Measurements from ENCODE around the gene B4GALT3.

B4GALT3 gene

DNA sequence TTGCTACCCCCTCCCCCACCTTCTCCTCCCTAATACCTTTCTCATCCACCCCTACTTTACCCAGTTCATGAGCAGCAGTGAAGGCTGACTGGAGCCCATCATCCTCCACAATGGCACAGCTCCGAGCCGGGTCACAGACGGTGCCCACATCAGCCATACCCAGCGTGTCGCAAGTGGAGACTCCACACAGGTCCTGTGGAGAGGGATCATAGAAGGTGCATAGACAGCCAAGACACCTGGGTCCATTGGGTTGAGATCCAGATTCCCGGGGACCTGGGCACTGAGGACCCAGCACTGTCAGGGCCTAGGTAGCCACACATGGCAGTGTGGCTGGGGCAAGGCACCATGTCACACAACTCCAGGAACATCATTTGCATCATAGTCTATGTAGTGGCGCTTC is 18.8 kb upstream of the B4GALT3 start:
- Histone ChIP-seq H3K4me1 (ENCODE audit: control insufficient read depth, insufficient read depth, low read length) (peaks cover 19% of the 10 kb centered on the region), H3K9me3 (ENCODE audit: control insufficient read depth, insufficient read depth, low read length) (no peaks in the 10 kb centered on the region), H3K4me3 (ENCODE audit: low read length) (no peak overlapping the region), H3K36me3 (ENCODE audit: control insufficient read depth, insufficient read depth, low read length) (peaks cover 21% of the 10 kb centered on the region; the same call in 1 of the 2 replicates), H3K27ac (ENCODE audit: low read length) (no peak overlapping the region), H3K27me3 (ENCODE audit: control insufficient read depth, insufficient read depth, low read length) (no peaks in the 10 kb centered on the region)
- WGBS (ENCODE audit: insufficient coverage, insufficient read length) = no CpG with 5 or more reads among the region's 7 CpGs
- DNase-seq (ENCODE audit: low read depth, low spot score) = no peak

- peaks cover 11% of the 10 kb centered on the region for H3K4me1 ChIP-seq (ENCODE audit: control insufficient read depth, insufficient read depth, low read length)
- H3K9me3 ChIP-seq (ENCODE audit: control insufficient read depth, insufficient read depth, low read length) = no peaks in the 10 kb centered on the region
- no peaks in the 10 kb centered on the region for H3K27me3 ChIP-seq (ENCODE audit: control insufficient read depth, insufficient read depth, low read length)
- peaks cover 25% of the 10 kb centered on the region; the same call in 1 of the 2 replicates for H3K36me3 ChIP-seq (ENCODE audit: control insufficient read depth, insufficient read depth, low read length)
- no peak for DNase-seq (ENCODE audit: low read depth, low spot score)
- no peak overlapping the region for H3K4me3 ChIP-seq (ENCODE audit: low read length)
- no peak overlapping the region for H3K27ac ChIP-seq (ENCODE audit: low read length)
- no CpG with 5 or more reads among the region's 4 CpGs for WGBS (ENCODE audit: insufficient coverage, insufficient read length)
Measured at GRCh38 chr1:161195171-161195570, 17.9 kb upstream of the B4GALT3 start.

- no peaks in the 10 kb centered on the region for H3K27me3 ChIP-seq (ENCODE audit: control insufficient read depth, insufficient read depth, low read length)
- H3K4me3 ChIP-seq (ENCODE audit: low read length) = no peak overlapping the region
- DNase-seq (ENCODE audit: low read depth, low spot score) = no peak
- no CpG with 5 or more reads among the region's 21 CpGs for WGBS (ENCODE audit: insufficient coverage, insufficient read length)
- H3K4me1 ChIP-seq (ENCODE audit: control insufficient read depth, insufficient read depth, low read length) = peaks cover 10% of the 10 kb centered on the region
- H3K9me3 ChIP-seq (ENCODE audit: control insufficient read depth, insufficient read depth, low read length) = no peaks in the 10 kb centered on the region
- H3K27ac ChIP-seq (ENCODE audit: low read length) = no peak overlapping the region
- peaks cover 25% of the 10 kb centered on the region; the same call in 1 of the 2 replicates for H3K36me3 ChIP-seq (ENCODE audit: control insufficient read depth, insufficient read depth, low read length)
Measured at GRCh38 chr1:161193561-161194235, 16.4 kb upstream of the B4GALT3 start.

DNA sequence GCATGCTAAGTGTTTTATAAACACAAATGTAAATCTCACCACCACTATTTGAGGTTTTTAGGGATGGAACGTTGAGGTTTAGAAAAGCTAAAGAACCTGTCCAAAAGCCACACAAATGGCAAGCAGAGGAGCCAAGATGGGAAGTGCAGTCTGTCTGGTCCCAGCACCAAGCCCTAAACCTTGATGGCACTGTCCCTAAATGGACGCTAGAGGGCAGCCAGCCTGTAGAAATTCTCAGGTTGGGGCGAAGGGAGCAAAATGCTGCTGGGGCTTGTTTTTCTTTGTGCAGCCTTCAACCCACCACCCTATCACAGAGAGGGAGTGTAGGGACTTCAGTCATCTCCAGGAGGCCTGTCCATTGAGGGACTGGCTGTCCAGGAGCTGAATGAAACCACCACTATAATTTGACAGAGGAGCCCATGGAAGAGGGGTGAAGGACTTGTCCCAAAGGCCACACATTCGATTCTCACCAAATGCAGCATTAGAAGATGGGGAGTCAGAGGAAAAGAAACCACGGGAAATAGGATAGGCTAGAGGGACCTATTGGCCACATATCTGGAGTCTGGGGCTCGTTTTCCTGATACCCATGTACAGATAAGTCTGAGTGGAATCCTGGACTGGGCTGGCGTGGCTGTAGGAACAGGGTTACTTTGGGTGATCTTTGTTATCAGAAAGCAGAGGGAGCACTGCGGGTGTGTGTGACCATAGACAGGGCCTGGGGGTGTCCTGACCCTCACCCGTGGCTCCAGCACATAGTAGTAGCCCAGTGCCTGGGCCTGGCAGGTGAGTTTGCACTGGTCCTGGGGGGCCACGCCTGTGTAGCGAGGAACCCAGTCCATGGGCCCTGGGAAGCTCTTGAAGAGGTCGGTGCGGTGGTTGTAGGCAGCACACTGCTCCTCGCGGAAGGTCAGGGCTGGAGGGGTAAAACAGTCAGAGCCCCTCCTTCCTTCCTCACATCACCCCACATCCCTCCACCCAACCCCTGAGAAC is 15.5 kb upstream of the B4GALT3 start:
- Histone ChIP-seq H3K36me3 (ENCODE audit: control insufficient read depth, insufficient read depth, low read length) (peaks cover 25% of the 10 kb centered on the region; the same call in 1 of the 2 replicates), H3K27ac (ENCODE audit: low read length) (no peak overlapping the region), H3K27me3 (ENCODE audit: control insufficient read depth, insufficient read depth, low read length) (no peaks in the 10 kb centered on the region), H3K9me3 (ENCODE audit: control insufficient read depth, insufficient read depth, low read length) (no peaks in the 10 kb centered on the region), H3K4me1 (ENCODE audit: control insufficient read depth, insufficient read depth, low read length) (peaks cover 8% of the 10 kb centered on the region), H3K4me3 (ENCODE audit: low read length) (no peak overlapping the region)
- no CpG with 5 or more reads among the region's 15 CpGs for WGBS (ENCODE audit: insufficient coverage, insufficient read length)
- DNase-seq (ENCODE audit: low read depth, low spot score) = no peak

DNA sequence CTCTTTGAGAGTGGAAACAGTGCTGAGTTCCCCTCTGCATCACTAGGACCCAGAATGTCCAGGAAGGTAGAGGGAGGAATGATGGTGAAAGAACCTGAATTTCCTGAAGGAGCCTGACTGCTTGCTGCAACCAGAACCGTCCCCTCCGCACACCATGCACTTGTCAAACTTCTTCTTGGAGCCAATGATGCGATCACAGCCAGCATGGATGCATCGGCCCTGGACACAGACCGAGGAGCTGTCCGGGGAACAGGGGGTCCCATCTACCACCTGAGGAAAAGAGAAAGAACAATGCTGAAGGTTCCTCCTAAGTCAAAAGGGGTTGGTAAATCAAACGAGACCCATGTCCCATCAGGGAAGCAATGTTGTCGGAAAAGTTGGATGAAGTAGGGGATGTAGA is 14.7 kb upstream of the B4GALT3 start:
- no peak for DNase-seq (ENCODE audit: low read depth, low spot score)
- Histone ChIP-seq H3K4me3 (ENCODE audit: low read length) (no peak overlapping the region), H3K4me1 (ENCODE audit: control insufficient read depth, insufficient read depth, low read length) (peaks cover 4% of the 10 kb centered on the region), H3K27ac (ENCODE audit: low read length) (no peak overlapping the region), H3K27me3 (ENCODE audit: control insufficient read depth, insufficient read depth, low read length) (no peaks in the 10 kb centered on the region), H3K9me3 (ENCODE audit: control insufficient read depth, insufficient read depth, low read length) (no peaks in the 10 kb centered on the region), H3K36me3 (ENCODE audit: control insufficient read depth, insufficient read depth, low read length) (peaks cover 25% of the 10 kb centered on the region; the same call in 1 of the 2 replicates)
- WGBS (ENCODE audit: insufficient coverage, insufficient read length) = no CpG with 5 or more reads among the region's 8 CpGs

- H3K36me3 ChIP-seq (ENCODE audit: control insufficient read depth, insufficient read depth, low read length) = peaks cover 25% of the 10 kb centered on the region; the same call in 1 of the 2 replicates
- H3K4me1 ChIP-seq (ENCODE audit: control insufficient read depth, insufficient read depth, low read length) = no peaks in the 10 kb centered on the region
- H3K4me3 ChIP-seq (ENCODE audit: low read length) = no peak overlapping the region
- no peaks in the 10 kb centered on the region for H3K27me3 ChIP-seq (ENCODE audit: control insufficient read depth, insufficient read depth, low read length)
- WGBS (ENCODE audit: insufficient coverage, insufficient read length) = no CpG with 5 or more reads among the region's 22 CpGs
- H3K9me3 ChIP-seq (ENCODE audit: control insufficient read depth, insufficient read depth, low read length) = no peaks in the 10 kb centered on the region
- H3K27ac ChIP-seq (ENCODE audit: low read length) = no peak overlapping the region
- no peak for DNase-seq (ENCODE audit: low read depth, low spot score)
Measured at GRCh38 chr1:161190962-161191521, 13.7 kb upstream of the B4GALT3 start.

DNA sequence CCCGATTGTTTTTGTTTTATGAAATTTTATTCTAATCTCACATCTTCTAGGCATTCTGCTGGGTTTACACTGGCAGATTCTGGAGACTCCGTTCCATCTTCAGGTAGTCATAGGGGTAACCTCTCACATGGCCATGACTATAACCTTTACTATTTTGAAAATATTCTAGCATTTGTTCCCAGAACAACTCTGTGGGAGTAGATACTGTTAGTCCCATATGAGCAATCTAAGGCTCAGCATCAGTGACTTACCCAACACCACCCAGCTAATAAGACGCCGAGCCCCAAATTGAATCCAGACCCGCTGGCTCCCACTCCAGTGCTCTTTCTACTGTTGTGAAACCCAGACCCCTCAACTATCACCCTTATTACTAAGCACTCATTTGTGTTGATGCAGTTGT is 11.7 kb upstream of the B4GALT3 start:
- Histone ChIP-seq H3K4me3 (ENCODE audit: low read length) (no peak overlapping the region), H3K36me3 (ENCODE audit: control insufficient read depth, insufficient read depth, low read length) (peaks cover 21% of the 10 kb centered on the region; the same call in 1 of the 2 replicates), H3K27ac (ENCODE audit: low read length) (no peak overlapping the region), H3K4me1 (ENCODE audit: control insufficient read depth, insufficient read depth, low read length) (no peaks in the 10 kb centered on the region), H3K9me3 (ENCODE audit: control insufficient read depth, insufficient read depth, low read length) (no peaks in the 10 kb centered on the region), H3K27me3 (ENCODE audit: control insufficient read depth, insufficient read depth, low read length) (no peaks in the 10 kb centered on the region)
- no peak for DNase-seq (ENCODE audit: low read depth, low spot score)
- WGBS (ENCODE audit: insufficient coverage, insufficient read length) = no CpG with 5 or more reads among the region's 5 CpGs

- no peaks in the 10 kb centered on the region for H3K9me3 ChIP-seq (ENCODE audit: control insufficient read depth, insufficient read depth, low read length)
- no peak for DNase-seq (ENCODE audit: low read depth, low spot score)
- peaks cover 16% of the 10 kb centered on the region; the same call in 1 of the 2 replicates for H3K36me3 ChIP-seq (ENCODE audit: control insufficient read depth, insufficient read depth, low read length)
- WGBS (ENCODE audit: insufficient coverage, insufficient read length) = no CpG with 5 or more reads among the region's 6 CpGs
- H3K27me3 ChIP-seq (ENCODE audit: control insufficient read depth, insufficient read depth, low read length) = no peaks in the 10 kb centered on the region
- no peak overlapping the region for H3K27ac ChIP-seq (ENCODE audit: low read length)
- no peaks in the 10 kb centered on the region for H3K4me1 ChIP-seq (ENCODE audit: control insufficient read depth, insufficient read depth, low read length)
- no peak overlapping the region for H3K4me3 ChIP-seq (ENCODE audit: low read length)
Measured at GRCh38 chr1:161188381-161188780, 11.1 kb upstream of the B4GALT3 start.

DNA sequence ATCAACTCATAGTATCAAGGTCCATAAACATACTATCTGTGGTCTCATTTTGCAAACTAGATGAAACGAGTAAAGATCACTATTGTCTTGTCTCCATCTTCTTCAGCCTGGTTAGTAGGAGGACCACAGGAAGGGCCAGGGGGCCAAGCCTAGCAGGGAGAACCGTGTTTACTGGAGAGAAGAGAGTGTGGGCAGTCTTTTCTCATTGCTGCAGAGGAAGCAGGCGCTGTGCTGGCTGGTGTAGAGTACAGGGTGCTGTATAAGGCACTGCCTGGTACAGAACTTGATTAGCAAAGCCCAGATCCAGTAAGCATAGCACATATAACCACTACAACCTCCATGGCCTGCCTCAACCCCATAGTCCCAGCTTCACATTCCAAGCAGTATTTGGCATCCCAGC is 10.0 kb upstream of the B4GALT3 start:
- Histone ChIP-seq H3K4me3 (ENCODE audit: low read length) (no peak overlapping the region), H3K4me1 (ENCODE audit: control insufficient read depth, insufficient read depth, low read length) (no peaks in the 10 kb centered on the region), H3K9me3 (ENCODE audit: control insufficient read depth, insufficient read depth, low read length) (no peaks in the 10 kb centered on the region), H3K27me3 (ENCODE audit: control insufficient read depth, insufficient read depth, low read length) (no peaks in the 10 kb centered on the region), H3K36me3 (ENCODE audit: control insufficient read depth, insufficient read depth, low read length) (peaks cover 14% of the 10 kb centered on the region; the same call in 1 of the 2 replicates), H3K27ac (ENCODE audit: low read length) (no peak overlapping the region)
- DNase-seq (ENCODE audit: low read depth, low spot score) = no peak
- no CpG with 5 or more reads among the region's 3 CpGs for WGBS (ENCODE audit: insufficient coverage, insufficient read length)

- H3K9me3 ChIP-seq (ENCODE audit: control insufficient read depth, insufficient read depth, low read length) = no peaks in the 10 kb centered on the region
- no peak overlapping the region for H3K4me3 ChIP-seq (ENCODE audit: low read length)
- WGBS (ENCODE audit: insufficient coverage, insufficient read length) = no CpG with 5 or more reads among the region's 2 CpGs
- H3K27me3 ChIP-seq (ENCODE audit: control insufficient read depth, insufficient read depth, low read length) = no peaks in the 10 kb centered on the region
- no peak overlapping the region for H3K27ac ChIP-seq (ENCODE audit: low read length)
- no peak for DNase-seq (ENCODE audit: low read depth, low spot score)
- peaks cover under 1% of the 10 kb centered on the region; the same call in 1 of the 2 replicates for H3K36me3 ChIP-seq (ENCODE audit: control insufficient read depth, insufficient read depth, low read length)
- H3K4me1 ChIP-seq (ENCODE audit: control insufficient read depth, insufficient read depth, low read length) = no peaks in the 10 kb centered on the region
Measured at GRCh38 chr1:161185732-161186311, 8.5 kb upstream of the B4GALT3 start.
